ENCODE results near the gene NIPBL.

NIPBL gene

GRCh38 chr5:37103302-37103701 lies 226.7 kb downstream of the NIPBL start:
- no peak for DNase-seq

- DNase-seq, result no peak
These were observed 232.8 kb downstream of the NIPBL start for GRCh38 chr5:37109338-37109737.

GRCh38 chr5:37110135-37110534 lies 233.6 kb downstream of the NIPBL start:
- DNase-seq, result no peak

- no peak for DNase-seq
These were observed 235.1 kb downstream of the NIPBL start for GRCh38 chr5:37111426-37112382.

- no peak for DNase-seq
These were observed 235.9 kb downstream of the NIPBL start for GRCh38 chr5:37112383-37112991.

All from stimulated activated CD4-positive, alpha-beta T cell treated with anti-CD3 and anti-CD28 coated beads, Interleukin-4, amount 100 ng/mL, for 1 hour (primary cell).